ENCODE measurements around the gene ANTKMT.

- no peak for TF ChIP-seq POLR2A (IDR thresholded peaks at IDR 0.05)
- no peak for TF ChIP-seq CTCF (IDR thresholded peaks at IDR 0.05 in 8 of 11, conservative IDR thresholded peaks at IDR 0.05 in 3 of 11)
- TF ChIP-seq POLR2AphosphoS5 (IDR thresholded peaks at IDR 0.05) = peak in 1 of 3 donors; percentile 31
These were observed 37.4 kb upstream of the ANTKMT start for GRCh38 chr16:683396-684070.
